Heart left ventricle (tissue), 16 donors: ENCODE results near the gene LRRC43. TPM values are rescaled to one million over a fixed set of nuclear protein-coding genes. Genes with fewer than 3 reads are reported as not detected.

Experiments used
- ATAC-seq, 4 donors: fragments of 200-7000 bp; cut with Tn5 transposase; one replicate each; pipeline ENCODE4 v1.9.1; 2020 to 2022; ENCODE audit warnings: moderate library complexity in 4 of 4, mild to moderate bottlenecking in 3 of 4, moderate number of reproducible peaks in 1 of 4
- DNase-seq, 5 donors: peaks; one replicate each; pipeline ENCODE4 v3.0.0-alpha.2; 2020
- H3K27ac ChIP-seq, 12 donors: fragments of 200-600 bp; sonication (generic) in 4 of 12; one replicate each; pipeline versions ENCODE4 v1.5.0 to v1.8.0; 2016 to 2022; ENCODE audit warnings: mild to moderate bottlenecking in 2 of 12
- H3K27me3 ChIP-seq, 9 donors: fragments of 200-600 bp; sonication (generic) in 2 of 9; one replicate each; pipeline versions ENCODE4 v1.5.1 to v1.8.0; 2016 to 2022; ENCODE audit warnings: mild to moderate bottlenecking in 3 of 9
- H3K36me3 ChIP-seq, 9 donors: fragments of 200-600 bp; sonication (generic) in 2 of 9; one replicate each; pipeline versions ENCODE4 v1.5.0 to v1.8.0; 2018 to 2022; ENCODE audit warnings: mild to moderate bottlenecking in 2 of 9
- H3K4me1 ChIP-seq, 12 donors: fragments of 200-600 bp; sonication (generic) in 4 of 12; one replicate each; pipeline versions ENCODE4 v1.5.0 to v1.8.0; 2016 to 2022; ENCODE audit warnings: mild to moderate bottlenecking in 3 of 12
- H3K4me3 ChIP-seq, 12 donors: fragments of 200-600 bp; sonication (generic) in 4 of 12; one replicate each; pipeline versions ENCODE4 v1.5.0 to v1.8.0; 2017 to 2022; ENCODE audit warnings: mild to moderate bottlenecking in 9 of 12, moderate library complexity in 4 of 12
- H3K9me3 ChIP-seq, 12 donors: fragments of 200-600 bp; sonication (generic) in 4 of 12; one replicate each; pipeline versions ENCODE4 v1.5.0 to v1.8.0; 2016 to 2022; ENCODE audit warnings: mild to moderate bottlenecking in 1 of 12
- CTCF ChIP-seq, 12 donors: fragments of 200-600 bp; sonication (generic) in 4 of 12; IDR thresholded peaks; one replicate each; pipeline versions ENCODE4 v1.5.0 to v1.8.0; 2018 to 2022; ENCODE audit warnings: antibody characterized with exemption in 12 of 12, mild to moderate bottlenecking in 5 of 12
- POLR2A ChIP-seq, 2 donors: fragments of 450-650 bp; IDR thresholded peaks; one replicate each; pipeline ENCODE4 v1.6.1; 2017; ENCODE audit warnings: antibody characterized with exemption in 2 of 2, mild to moderate bottlenecking in 2 of 2, moderate library complexity in 2 of 2
- WGBS, 4 donors: extraction: QIAGEN DNeasy Blood & Tissue Kit in 2 of 4; methylation state at CpG; one replicate each; pipeline versions ENCODE4 v1.1.5 to v1.1.7; 2013 to 2018; 5-methylcytosine and 5-hydroxymethylcytosine counted together
- intact Hi-C, 10 donors: fragments of 100-400 bp; cut with DNase I; formaldehyde crosslinking; loops; one replicate each; pipeline versions ENCODE4 v1.11.1 to v1.14.2; 2022
- long read RNA-seq, 3 donors: library from polyadenylated mRNA; unstranded; transcript quantifications; one replicate each; pipeline ENCODE4 v2.0.0, GENCODE V29; 2020 to 2021
- polyA plus RNA-seq, 2 donors: library from polyadenylated mRNA; stranded (reverse); fragments of 200-250 nt; gene quantifications; one replicate each; pipeline ENCODE4 v1.2.3, GENCODE V29; 2013
- total RNA-seq, 9 donors: library from RNA; depleted of rRNA in 2 of 9; stranded (reverse); fragments of >200 nt in 2 of 9; fragmentation: NEBNext Ultra II Directional in 3 of 9; extraction: Animal tissue kit (Norgen Biotek cat#: 25700) in 3 of 9; gene quantifications; one replicate each; pipeline versions ENCODE4 v1.1.0 to v1.2.4, GENCODE V29; 2016 to 2023
- donor health status: ischemic (EF 13 %, LVEDD 7.1; RV severe dilation, severe dysfunction).
- donor health status: healthy with polysubstance abuse.
- donor health status: DM: no; HTN: yes; CAD: no.
- donor health status: DM: no; HTN: no; CAD: no.
- donor health status: ischemic (EF 25% LVEDD 6.9; RV normal size, moderate dysfunction).
- donor health status: ischemic (EF 25% LVEDD 5.7; RV mildly dilated, moderate dysfunction).
- donor health status: healthy.
- donor health status: DM: yes; HTN: yes; CAD: no.
- donor health status: ischemic (EF 35%, LVEDD 5.7; RV mildly dilated, moderate dysfunction).
- donor health status: nonischemic (EF 11% LVEDD 7.7; RV severe dilation, severe dysfunction).
- donor health status: DM: yes; HTN: yes; CAD: no.
- donor health status: PGD.
- donor health status: ischemic (EF 29% LVEDD 5.4; RV normal size, mild dysfunction).
- donor health status: nonischemic (EF 23%, LVEDD 6.1; RV moderate dilation, normal function).

Gene LRRC43, protein sequence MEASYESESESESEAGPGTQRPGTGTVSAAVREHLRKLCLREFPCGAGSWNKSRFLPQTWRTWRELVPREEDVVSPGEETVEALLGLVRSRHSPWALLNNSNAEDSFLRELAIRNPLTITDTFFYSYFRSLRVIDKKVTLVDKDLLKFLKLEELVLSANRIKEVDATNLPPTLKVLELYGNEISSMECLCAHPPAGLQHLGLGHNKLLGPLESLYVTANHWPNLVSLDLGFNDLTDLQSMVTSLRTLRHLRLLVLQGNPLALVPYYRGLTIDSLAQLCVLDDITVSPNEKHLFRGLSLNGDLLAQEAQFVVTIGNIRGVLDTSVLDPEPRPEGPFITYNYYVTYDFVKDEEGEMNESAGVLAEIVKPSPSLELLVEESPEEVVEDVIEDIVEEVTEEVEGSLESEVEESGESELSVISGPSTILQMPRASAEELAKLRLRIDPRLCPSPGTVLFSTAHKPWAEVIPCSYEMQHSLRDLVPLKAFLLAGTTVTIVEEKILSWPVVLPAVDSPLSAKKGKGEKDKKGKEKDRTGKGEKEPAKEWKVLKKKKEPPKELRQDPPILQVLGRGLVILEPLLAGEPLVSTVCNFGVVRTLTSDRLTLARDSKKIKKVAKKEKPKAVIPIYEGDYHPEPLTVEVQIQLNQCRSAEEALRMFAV
- total RNA-seq (1 to 10 TPM in 2 of 9 donors, under 1 TPM in 6, not detected in 1; 0.31 to 1.9 (median 0.92) TPM), polyA plus RNA-seq (under 1 TPM; 0.15 to 0.38 TPM)
- long read RNA-seq, donor 1, partial matches to known transcripts, result 0 of 1 reads
- long read RNA-seq, donor 1, other reads (novel, unspliced or antisense), result 1 of 1 reads
- long read RNA-seq, donor 2, partial matches to known transcripts, result 2 of 4 reads
- long read RNA-seq, donor 2, other reads (novel, unspliced or antisense), result 2 of 4 reads
- long read RNA-seq, donor 3, result 0 reads

DNA sequence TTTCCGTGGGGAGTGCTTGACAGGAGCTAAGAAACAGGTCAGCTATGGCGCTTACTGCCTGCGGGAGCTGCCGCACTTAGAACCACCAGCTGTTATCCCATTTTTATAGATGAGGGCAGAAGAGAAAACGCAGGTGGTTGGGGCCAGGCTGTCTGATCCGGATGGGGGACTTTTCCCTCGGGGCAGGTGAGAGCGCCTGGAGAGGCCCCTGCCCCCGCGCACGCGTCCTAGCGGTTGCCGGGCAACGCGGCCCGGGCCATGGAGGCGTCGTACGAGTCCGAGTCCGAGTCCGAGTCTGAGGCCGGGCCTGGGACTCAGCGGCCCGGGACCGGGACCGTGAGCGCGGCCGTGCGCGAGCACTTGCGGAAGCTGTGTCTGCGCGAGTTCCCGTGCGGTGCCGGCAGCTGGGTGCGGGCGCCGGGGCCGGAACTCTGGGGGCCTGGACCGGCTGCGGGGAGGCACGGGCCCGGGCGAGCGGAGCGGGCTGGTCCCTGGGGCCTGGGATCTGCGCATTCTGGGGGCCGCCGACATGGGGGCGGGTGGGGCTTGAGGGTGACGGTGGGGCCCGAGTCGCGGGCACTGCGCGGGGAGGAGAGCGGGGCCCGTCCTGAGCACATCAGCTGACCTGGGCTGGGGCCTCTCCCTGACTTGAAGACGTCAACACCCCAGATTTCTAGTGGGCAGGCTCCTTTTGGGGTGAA is at the start of gene LRRC43:
TSS of gene LRRC43 (plus strand) at position 237 of the 701 bp plus-strand sequence. CDS start at position 259, 22 bp downstream.
- peak in 2 of 5 donors; percentile 39 to 45 for DNase-seq
- Histone ChIP-seq H3K27ac (no peak within 1 kb of the TSS), H3K27me3 (peaks cover 0 to 12% (median 2%) of the 10 kb centered on the region in 9 donors), H3K4me3 (peak within 1 kb of the TSS; percentile 32 to 64 (median 50)), H3K36me3 (no peaks in the 10 kb centered on the region), H3K9me3 (no peaks in the 10 kb centered on the region), H3K4me1 (peaks cover 0 to 13% (median 3%) of the 10 kb centered on the region in 12 donors)
- intact Hi-C loops, result no loop called here
- WGBS, 4 donors, result 2 to 13% (median 4%) methylated on average over 5 to 63 of the region's 63 CpGs
- TF ChIP-seq CTCF (IDR thresholded peaks at IDR 0.05) (no peak), POLR2A (IDR thresholded peaks at IDR 0.05) (no peak)
- peak in 3 of 4 donors; percentile 58 to 78 (median 68) for ATAC-seq

- ATAC-seq (peak in 1 of 4 donors; percentile 7), DNase-seq (peak in 1 of 5 donors; percentile 60)
- Histone ChIP-seq H3K27ac (no peak overlapping the region), H3K36me3 (peaks cover 0 to 98% (median 79%) of the 10 kb centered on the region in 9 donors), H3K4me3 (no peak overlapping the region), H3K9me3 (no peaks in the 10 kb centered on the region), H3K4me1 (no peaks in the 10 kb centered on the region), H3K27me3 (no peaks in the 10 kb centered on the region)
- WGBS, 4 donors, result 71 to 83% (median 73%) methylated on average over 28 of the region's 28 CpGs
- TF ChIP-seq CTCF (IDR thresholded peaks at IDR 0.05), result peak in 1 of 12 donors; percentile 5
- TF ChIP-seq POLR2A (IDR thresholded peaks at IDR 0.05), result no peak
- intact Hi-C loops, result loop anchor here in 3 of 10 donors (5.0 to 10.0 kb wide), 2 partner anchors 59 to 61 kb away; no protein-coding TSS in a partner anchor
Observed at GRCh38 chr12:122133192-122133950, 49.6 kb upstream of the LRRC43 start.

DNA sequence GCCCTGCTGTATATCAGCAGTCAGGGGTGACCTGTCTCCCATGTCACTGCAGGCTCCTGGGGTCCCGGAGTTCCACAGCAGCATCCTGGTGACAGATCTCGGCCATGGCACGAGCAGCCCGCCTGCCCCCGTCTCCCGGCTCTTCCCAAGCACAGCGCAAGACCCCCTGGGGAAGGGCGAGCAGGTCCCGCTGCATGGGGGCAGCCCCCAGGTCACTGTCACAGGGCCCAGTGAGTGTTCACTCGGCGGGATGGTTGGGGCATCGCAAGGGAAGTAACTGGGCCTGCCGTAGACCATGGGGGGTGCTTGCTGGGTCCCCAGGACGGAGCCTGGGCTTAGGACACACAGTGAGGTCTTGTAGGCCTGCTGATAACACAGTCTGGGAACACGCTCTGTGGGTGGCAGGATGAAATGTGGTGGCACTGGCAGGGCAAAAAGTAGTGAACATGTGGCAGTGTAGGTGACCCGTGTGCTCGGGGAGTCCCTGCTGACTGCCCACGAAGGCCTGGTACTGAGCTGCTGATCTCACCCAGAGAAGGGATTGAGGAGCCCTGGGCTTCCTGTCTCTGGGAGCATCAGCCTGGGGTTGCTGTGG is 47.4 kb upstream of the LRRC43 start:
- Histone ChIP-seq H3K36me3 (peaks cover 0 to 98% (median 76%) of the 10 kb centered on the region in 9 donors), H3K4me1 (no peaks in the 10 kb centered on the region), H3K27ac (no peak overlapping the region), H3K9me3 (no peaks in the 10 kb centered on the region), H3K4me3 (no peak overlapping the region), H3K27me3 (no peaks in the 10 kb centered on the region)
- TF ChIP-seq POLR2A (IDR thresholded peaks at IDR 0.05) (no peak), CTCF (IDR thresholded peaks at IDR 0.05) (no peak)
- intact Hi-C loops, result loop anchor here in 1 of 10 donors (10.0 kb wide), 1 partner anchor 59 kb away; no protein-coding TSS in a partner anchor
- ATAC-seq, result no peak
- 96 to 98% (median 97%) methylated on average over 7 to 18 of the region's 18 CpGs for WGBS, 4 donors
- DNase-seq, result no peak
